Erythroblast (primary cell): ENCODE data around the gene HIPK2.

Source experiments
- GATA1 ChIP-seq: IDR thresholded peaks from 2 replicates; pipeline ENCODE4 v1.6.1; 2011; ENCODE audit warnings: low read depth, mild to moderate bottlenecking, control low read depth, low read length, moderate library complexity
- POLR2A ChIP-seq: IDR thresholded peaks from 2 replicates; pipeline ENCODE4 v1.6.1; 2011; ENCODE audit warnings: mild to moderate bottlenecking, low read length

DNA sequence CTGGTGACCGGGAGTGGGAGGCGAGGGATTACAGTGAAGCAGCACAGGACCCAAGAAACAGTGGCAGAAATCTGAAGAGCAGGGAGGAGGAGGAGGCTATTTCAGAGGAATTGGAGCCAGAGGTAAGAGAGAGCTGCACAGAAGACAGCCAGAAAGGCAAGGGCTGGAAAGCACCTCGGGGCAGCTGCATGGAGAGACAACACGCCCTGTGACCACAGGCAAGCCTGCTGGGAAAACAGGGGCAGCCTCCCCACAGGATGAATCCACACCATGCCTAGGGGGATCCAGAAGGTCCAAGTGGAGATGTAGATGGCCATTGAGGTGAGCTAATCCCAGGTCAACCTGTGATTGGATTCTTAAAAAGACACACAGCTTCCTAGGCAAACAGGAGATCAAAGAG is 135.5 kb downstream of the HIPK2 start:
- TF ChIP-seq POLR2A (no peak), GATA1 (no peak)
